T-cell (primary cell): ENCODE measurements around the gene CDH7. TPM values are rescaled to one million over a fixed set of nuclear protein-coding genes. Genes with fewer than 3 reads are reported as not detected.

Source experiments
- ATAC-seq, 4 experiments: fragments of 200-7000 bp in 3 of 4; fragments of 150-1000 bp in 1 of 4; cut with Tn5 transposase; replicated peaks in 1 of 4; 1 replicate in 3 of 4; 2 replicates in 1 of 4; pipeline ENCODE4 v1.10.0; 2021; ENCODE audit warnings: moderate library complexity in 3 of 4, mild to moderate bottlenecking in 2 of 4, moderate number of reproducible peaks in 1 of 4
- CTCF ChIA-PET, 2 donors: fragments of 300-600 bp; sonication (Branson Sonifier 250); formaldehyde crosslinking; loops; one replicate each; lab custom pipeline; 2022; ENCODE audit warnings: antibody characterized with exemption in 2 of 2; lab: Charles Lee
- POLR2A ChIA-PET, 2 donors: fragments of 300-600 bp; sonication (Branson Sonifier 250); formaldehyde crosslinking; loops; one replicate each; lab custom pipeline; 2022; ENCODE audit warnings: antibody characterized with exemption in 2 of 2; lab: Charles Lee
- DNase-seq, 35 experiments: peaks; one replicate each; pipeline versions ENCODE4 v3.0.0 to v3.0.0-alpha.2; 2013 to 2023
- H3K27ac ChIP-seq: one replicate; pipeline ENCODE4 v1.5.1; 2013; ENCODE audit warnings: low read length
- H3K27me3 ChIP-seq, 2 experiments: replicated peaks in 1 of 2; 1 replicate in 1 of 2; 2 replicates in 1 of 2; pipeline versions ENCODE4 v1.6.1 to v1.7.0; 2013; ENCODE audit warnings: low read length in 1 of 2, mixed read lengths in 1 of 2; ENCODE audit not compliant: control insufficient read depth in 2 of 2, insufficient read depth in 2 of 2; ENCODE audit errors: extremely low read depth in 1 of 2
- H3K36me3 ChIP-seq, 2 donors: 1 replicate in 1 of 2; 2 replicates in 1 of 2; pipeline versions ENCODE4 v1.6.1 to v1.7.0; 2013; ENCODE audit warnings: low read length in 1 of 2; ENCODE audit not compliant: control insufficient read depth in 2 of 2, insufficient read depth in 1 of 2; ENCODE audit errors: extremely low read depth in 1 of 2
- H3K4me1 ChIP-seq, 2 experiments: 1 replicate in 1 of 2; 2 replicates in 1 of 2; pipeline versions ENCODE4 v1.6.1 to v1.7.0; 2013; ENCODE audit warnings: low read length in 2 of 2, mixed read lengths in 1 of 2; ENCODE audit not compliant: insufficient read depth in 2 of 2, control insufficient read depth in 1 of 2; ENCODE audit errors: extremely low read depth in 1 of 2
- H3K4me3 ChIP-seq, 2 donors: 1 replicate in 1 of 2; 2 replicates in 1 of 2; pipeline versions ENCODE4 v1.5.1 to v1.7.0; 2013; ENCODE audit warnings: mild to moderate bottlenecking in 2 of 2, low read length in 1 of 2, moderate library complexity in 1 of 2; ENCODE audit not compliant: control insufficient read depth in 1 of 2; ENCODE audit errors: extremely low read depth in 1 of 2
- H3K9me3 ChIP-seq: 2 replicates; pipeline ENCODE4 v1.7.0; 2013
- H3K27ac Mint-ChIP-seq, 2 donors: one replicate each; pipeline ENCODE4 v1.8.0; 2020 to 2021; ENCODE audit warnings: mild to moderate bottlenecking in 2 of 2, mixed read lengths in 2 of 2
- H3K27me3 Mint-ChIP-seq, 2 donors: one replicate each; pipeline ENCODE4 v1.8.0; 2021 to 2022; ENCODE audit warnings: mixed read lengths in 2 of 2
- H3K36me3 Mint-ChIP-seq: one replicate; pipeline ENCODE4 v1.8.0; 2021; ENCODE audit warnings: mixed read lengths
- H3K4me1 Mint-ChIP-seq, 3 donors: one replicate each; pipeline ENCODE4 v1.8.0; 2020 to 2022; ENCODE audit warnings: mixed read lengths in 3 of 3, mild to moderate bottlenecking in 1 of 3
- H3K4me3 Mint-ChIP-seq, 3 donors: one replicate each; pipeline ENCODE4 v1.8.0; 2020 to 2022; ENCODE audit warnings: mild to moderate bottlenecking in 3 of 3, mixed read lengths in 3 of 3, moderate library complexity in 3 of 3
- H3K9me3 Mint-ChIP-seq, 3 donors: one replicate each; pipeline ENCODE4 v1.8.0; 2020 to 2022; ENCODE audit warnings: mixed read lengths in 3 of 3
- WGBS: methylation state at CpG from one replicate; pipeline ENCODE4 v1.1.5; 2013; ENCODE audit warnings: missing lambda C conversion rate; ENCODE audit not compliant: insufficient coverage; 5-methylcytosine and 5-hydroxymethylcytosine counted together
- total RNA-seq, 35 experiments: library from RNA in 6 of 35; stranded (reverse) in 6 of 35; fragments of 120-200 nt in 1 of 35; gene quantifications; one replicate each; pipeline versions ENCODE4 v1.2.1 to v1.2.4 and lab custom pipeline; 2013 to 2026

The CDH7 gene
- total RNA-seq, 5 donors from 2014 or later (not counting 1 experiment from before 2014, with no cell fraction given) = not detected

GRCh38 chr18:65790604-65791003 is 39.8 kb downstream of the CDH7 start:
- H3K36me3 Mint-ChIP-seq = no peaks in the 10 kb centered on the region
- Histone ChIP-seq H3K9me3 (no peaks in the 10 kb centered on the region), H3K4me3 (no peak overlapping the region), H3K36me3 (no peaks in the 10 kb centered on the region), H3K27ac (no peak overlapping the region), H3K27me3 (no peaks in the 10 kb centered on the region), H3K4me1 (no peaks in the 10 kb centered on the region)
- ChIA-PET CTCF (no interaction called here), POLR2A (no interaction called here)
- ATAC-seq (no peak), DNase-seq (no peak)
- H3K9me3 Mint-ChIP-seq = peaks cover 13 to 18% (median 15%) of the 10 kb centered on the region in 3 donors
- no peak overlapping the region for H3K4me3 Mint-ChIP-seq
- no peaks in the 10 kb centered on the region for H3K27me3 Mint-ChIP-seq
- no peak overlapping the region for H3K27ac Mint-ChIP-seq
- H3K4me1 Mint-ChIP-seq = no peaks in the 10 kb centered on the region
- 94% methylated on average over 2 of the region's 4 CpGs for whole genome bisulfite sequencing

- H3K27ac ChIP-seq = no peak overlapping the region
- no peak overlapping the region for H3K4me3 ChIP-seq
- no peaks in the 10 kb centered on the region for H3K9me3 ChIP-seq
- Mint-ChIP-seq H3K27me3 (no peaks in the 10 kb centered on the region), H3K36me3 (no peaks in the 10 kb centered on the region), H3K4me3 (no peak overlapping the region), H3K4me1 (no peaks in the 10 kb centered on the region), H3K9me3 (peaks cover 13 to 19% (median 15%) of the 10 kb centered on the region in 3 donors), H3K27ac (no peak overlapping the region)
- no peaks in the 10 kb centered on the region for H3K36me3 ChIP-seq
- H3K27me3 ChIP-seq = no peaks in the 10 kb centered on the region
- no CpG with 5 or more reads among the region's 4 CpGs for WGBS
- CTCF ChIA-PET = no interaction called here
- H3K4me1 ChIP-seq = no peaks in the 10 kb centered on the region
- POLR2A ChIA-PET = no interaction called here
- DNase-seq (no peak), ATAC-seq (no peak)
Measured at GRCh38 chr18:65791719-65792118, 40.9 kb downstream of the CDH7 start.

- Mint-ChIP-seq H3K27me3 (no peaks in the 10 kb centered on the region), H3K27ac (no peak overlapping the region), H3K4me3 (no peak overlapping the region), H3K4me1 (no peaks in the 10 kb centered on the region), H3K9me3 (peaks cover 13 to 23% (median 19%) of the 10 kb centered on the region in 3 donors), H3K36me3 (no peaks in the 10 kb centered on the region)
- no CpG with 5 or more reads among the region's 4 CpGs for WGBS
- Histone ChIP-seq H3K4me3 (no peak overlapping the region), H3K36me3 (no peaks in the 10 kb centered on the region), H3K27me3 (no peaks in the 10 kb centered on the region), H3K9me3 (no peaks in the 10 kb centered on the region), H3K27ac (no peak overlapping the region), H3K4me1 (no peaks in the 10 kb centered on the region)
- DNase-seq = no peak
- ChIA-PET CTCF (no interaction called here), POLR2A (no interaction called here)
- no peak for ATAC-seq
Measured at GRCh38 chr18:65792456-65793074, 41.8 kb downstream of the CDH7 start.

- H3K4me1 ChIP-seq = no peaks in the 10 kb centered on the region
- no peak overlapping the region for H3K27ac ChIP-seq
- peaks cover 3 to 16% (median 13%) of the 10 kb centered on the region in 3 donors for H3K9me3 Mint-ChIP-seq
- H3K27me3 ChIP-seq = no peaks in the 10 kb centered on the region
- ChIA-PET POLR2A (no interaction called here), CTCF (no interaction called here)
- ATAC-seq (no peak), DNase-seq (no peak)
- H3K36me3 Mint-ChIP-seq = no peaks in the 10 kb centered on the region
- H3K4me3 Mint-ChIP-seq = no peak overlapping the region
- H3K36me3 ChIP-seq = no peaks in the 10 kb centered on the region
- H3K4me3 ChIP-seq = no peak overlapping the region
- H3K4me1 Mint-ChIP-seq = no peaks in the 10 kb centered on the region
- H3K27ac Mint-ChIP-seq = no peak overlapping the region
- no peaks in the 10 kb centered on the region for H3K9me3 ChIP-seq
- no peaks in the 10 kb centered on the region for H3K27me3 Mint-ChIP-seq
- 44% methylated on average over 3 of the region's 6 CpGs for WGBS
Measured at GRCh38 chr18:65808759-65809158, 57.9 kb downstream of the CDH7 start.

- no peak for DNase-seq
- Histone ChIP-seq H3K4me1 (no peaks in the 10 kb centered on the region), H3K27ac (no peak overlapping the region), H3K27me3 (no peaks in the 10 kb centered on the region), H3K9me3 (no peaks in the 10 kb centered on the region), H3K4me3 (no peak overlapping the region), H3K36me3 (no peaks in the 10 kb centered on the region)
- CTCF ChIA-PET = no interaction called here
- no peaks in the 10 kb centered on the region for H3K27me3 Mint-ChIP-seq
- no peak for ATAC-seq
- no peaks in the 10 kb centered on the region for H3K4me1 Mint-ChIP-seq
- peaks cover 2 to 16% (median 6%) of the 10 kb centered on the region in 3 donors for H3K9me3 Mint-ChIP-seq
- no peaks in the 10 kb centered on the region for H3K36me3 Mint-ChIP-seq
- no peak overlapping the region for H3K27ac Mint-ChIP-seq
- no CpG with 5 or more reads among the region's 4 CpGs for WGBS
- POLR2A ChIA-PET = no interaction called here
- no peak overlapping the region for H3K4me3 Mint-ChIP-seq
Measured at GRCh38 chr18:65811307-65811706, 60.5 kb downstream of the CDH7 start.

- ATAC-seq = no peak
- Histone ChIP-seq H3K36me3 (no peaks in the 10 kb centered on the region), H3K9me3 (no peaks in the 10 kb centered on the region), H3K27me3 (no peaks in the 10 kb centered on the region), H3K27ac (no peak overlapping the region), H3K4me3 (no peak overlapping the region), H3K4me1 (no peaks in the 10 kb centered on the region)
- Mint-ChIP-seq H3K27ac (no peak overlapping the region), H3K9me3 (peaks cover 3 to 17% (median 9%) of the 10 kb centered on the region in 3 donors), H3K4me3 (no peak overlapping the region), H3K27me3 (no peaks in the 10 kb centered on the region), H3K36me3 (no peaks in the 10 kb centered on the region), H3K4me1 (no peaks in the 10 kb centered on the region)
- no peak for DNase-seq
- no CpG with 5 or more reads among the region's 2 CpGs for WGBS
- POLR2A ChIA-PET = no interaction called here
- CTCF ChIA-PET = no interaction called here
Measured at GRCh38 chr18:65815506-65815905, 64.7 kb downstream of the CDH7 start.
